Thoracic aorta (tissue), 2 donors: ENCODE data around the gene NAT9. TPM values are rescaled to one million over a fixed set of nuclear protein-coding genes. Genes with fewer than 3 reads are reported as not detected.

ENCODE experiments used
- ATAC-seq: fragments of 150-250 bp; one replicate; pipeline ENCODE4 v1.8.0; 2017; ENCODE audit warnings: low read depth; ENCODE audit not compliant: insufficient number of reproducible peaks, low FRiP score
- DNase-seq: peaks from one replicate; pipeline ENCODE4 v3.0.0-alpha.2; 2020; ENCODE audit warnings: low spot score
- H3K27ac ChIP-seq, 2 donors: fragments of 200-600 bp; sonication (generic); 1 replicate in 1 of 2; 2 replicates in 1 of 2; pipeline ENCODE4 v1.5.1; 2016; ENCODE audit warnings: mild to moderate bottlenecking in 2 of 2, moderate library complexity in 2 of 2
- H3K27me3 ChIP-seq: fragments of 200-600 bp; sonication (generic); replicated peaks from 2 replicates; pipeline ENCODE4 v1.6.0; 2016; ENCODE audit warnings: mild to moderate bottlenecking; ENCODE audit not compliant: insufficient read depth
- H3K36me3 ChIP-seq: fragments of 200-600 bp; sonication (generic); one replicate; pipeline ENCODE4 v1.5.1; 2016
- H3K4me1 ChIP-seq, 2 donors: fragments of 200-600 bp; sonication (generic); 1 replicate in 1 of 2; 2 replicates in 1 of 2; pipeline versions ENCODE4 v1.5.1 to v1.6.0; 2016; ENCODE audit warnings: low read depth in 2 of 2, mild to moderate bottlenecking in 1 of 2; ENCODE audit not compliant: control insufficient read depth in 1 of 2
- H3K4me3 ChIP-seq: fragments of 200-600 bp; sonication (generic); 2 replicates; pipeline ENCODE4 v1.5.1; 2016; ENCODE audit warnings: mild to moderate bottlenecking
- H3K9me3 ChIP-seq: fragments of 200-600 bp; sonication (generic); 2 replicates; pipeline ENCODE4 v1.5.1; 2016
- CTCF ChIP-seq: fragments of 200-600 bp; sonication (generic); IDR thresholded peaks from one replicate; pipeline ENCODE4 v1.5.1; 2019; ENCODE audit warnings: antibody characterized with exemption
- total RNA-seq, 2 donors: library from RNA; depleted of rRNA; stranded (reverse); fragments of >200 nt; gene quantifications; one replicate each; pipeline versions ENCODE4 v1.1.0 to v1.2.3, GENCODE V29; 2016

NAT9 gene
- total RNA-seq, 2 donors from 2014 or later: 37.1 to 39.4 TPM

GRCh38 chr17:74796211-74796610 lies 20.1 kb upstream of the NAT9 start:
- DNase-seq (no peak), ATAC-seq (no peak)
- H3K9me3 ChIP-seq: no peaks in the 10 kb centered on the region
- no peak overlapping the region for H3K27ac ChIP-seq
- H3K27me3 ChIP-seq: no peaks in the 10 kb centered on the region
- H3K4me1 ChIP-seq: no peaks in the 10 kb centered on the region
- TF ChIP-seq CTCF: no peak
- H3K4me3 ChIP-seq: no peak overlapping the region
- H3K36me3 ChIP-seq: peaks cover 41% of the 10 kb centered on the region

- Histone ChIP-seq H3K27me3 (no peaks in the 10 kb centered on the region), H3K27ac (no peak overlapping the region), H3K9me3 (no peaks in the 10 kb centered on the region), H3K36me3 (peaks cover 45% of the 10 kb centered on the region), H3K4me3 (no peak overlapping the region), H3K4me1 (no peaks in the 10 kb centered on the region)
- ATAC-seq (no peak), DNase-seq (no peak)
- no peak for TF ChIP-seq CTCF
Measured at GRCh38 chr17:74795327-74796020, 19.3 kb upstream of the NAT9 start.

- Histone ChIP-seq H3K36me3 (peaks cover 32% of the 10 kb centered on the region), H3K4me1 (no peaks in the 10 kb centered on the region), H3K27me3 (no peaks in the 10 kb centered on the region), H3K4me3 (no peak overlapping the region), H3K9me3 (no peaks in the 10 kb centered on the region), H3K27ac (no peak overlapping the region)
- ATAC-seq: no peak
- no peak for DNase-seq
- TF ChIP-seq CTCF: no peak
Measured at GRCh38 chr17:74792586-74793105, 16.5 kb upstream of the NAT9 start.

- H3K4me1 ChIP-seq: no peaks in the 10 kb centered on the region
- H3K36me3 ChIP-seq: peaks cover 35% of the 10 kb centered on the region
- H3K27ac ChIP-seq: no peak overlapping the region
- H3K27me3 ChIP-seq: no peaks in the 10 kb centered on the region
- no peak overlapping the region for H3K4me3 ChIP-seq
- no peak for DNase-seq
- no peaks in the 10 kb centered on the region for H3K9me3 ChIP-seq
- no peak for TF ChIP-seq CTCF
- ATAC-seq: no peak
Measured at GRCh38 chr17:74790161-74791058, 14.3 kb upstream of the NAT9 start.

- DNase-seq (no peak), ATAC-seq (no peak)
- H3K9me3 ChIP-seq: no peaks in the 10 kb centered on the region
- peaks cover 18% of the 10 kb centered on the region for H3K36me3 ChIP-seq
- no peak for TF ChIP-seq CTCF
- no peaks in the 10 kb centered on the region for H3K4me1 ChIP-seq
- H3K27ac ChIP-seq: no peak overlapping the region
- no peaks in the 10 kb centered on the region for H3K27me3 ChIP-seq
- no peak overlapping the region for H3K4me3 ChIP-seq
Measured at GRCh38 chr17:74786431-74787055, 10.4 kb upstream of the NAT9 start.
